ENCODE data around the gene ABCD3. TPM values are rescaled to one million over a fixed set of nuclear protein-coding genes. Genes with fewer than 3 reads are reported as not detected.

Gene ABCD3
- total and polyA plus RNA-seq, 2 donors (not counting 1 experiment from before 2014, with no cell fraction given): 26.4 to 34.0 TPM

GRCh38 chr1:94530373-94530878 lies 112.2 kb downstream of the ABCD3 start:
- Histone ChIP-seq H3K27ac (ENCODE audit: insufficient read depth, low read length) (no peak overlapping the region), H3K27me3 (ENCODE audit: control insufficient read depth, insufficient read depth, low read length) (no peaks in the 10 kb centered on the region), H3K4me1 (ENCODE audit: control insufficient read depth, extremely low read depth, insufficient read depth, low read length) (no peaks in the 10 kb centered on the region), H3K79me2 (ENCODE audit: control insufficient read depth, insufficient read depth, low read length) (peaks cover 12% of the 10 kb centered on the region), H3K4me2 (ENCODE audit: extremely low read depth, insufficient read depth, low read length) (no peak overlapping the region), H3K9ac (ENCODE audit: insufficient read depth, low read length) (no peak overlapping the region), H4K20me1 (ENCODE audit: control insufficient read depth, extremely low read depth, insufficient read depth, low read length) (no peaks in the 10 kb centered on the region), H3K4me3 (replicated peaks in 1 of 4; ENCODE audit: control extremely low read depth in 1 of 4, insufficient read depth in 1 of 4, low read depth in 3 of 4, low read length in 4 of 4) (no peak overlapping the region), H3K36me3 (ENCODE audit: control insufficient read depth, insufficient read depth, low read length) (peaks cover 15% of the 10 kb centered on the region), H3K9me3 (ENCODE audit: control insufficient read depth, insufficient read depth, low read depth, low read length) (no peaks in the 10 kb centered on the region), H2AFZ (ENCODE audit: low read length) (no peak overlapping the region)
- peak in 1 of 2 donors; percentile 51 for DNase-seq (ENCODE audit: low read depth in 2 of 2)
- TF ChIP-seq CTCF (conservative IDR thresholded peaks at IDR 0.05 in 1 of 2, IDR thresholded peaks at IDR 0.05 in 1 of 2; ENCODE audit: low read depth in 1 of 2, low read length in 2 of 2): no peak
- TF ChIP-seq EZH2 (IDR thresholded peaks at IDR 0.05; ENCODE audit: low read length, missing control alignments): no peak

- no peak for DNase-seq (ENCODE audit: low read depth in 2 of 2)
- Histone ChIP-seq H3K4me1 (ENCODE audit: control insufficient read depth, extremely low read depth, insufficient read depth, low read length) (no peaks in the 10 kb centered on the region), H3K9me3 (ENCODE audit: control insufficient read depth, insufficient read depth, low read depth, low read length) (no peaks in the 10 kb centered on the region), H3K27me3 (ENCODE audit: control insufficient read depth, insufficient read depth, low read length) (no peaks in the 10 kb centered on the region), H2AFZ (ENCODE audit: low read length) (no peak overlapping the region), H3K9ac (ENCODE audit: insufficient read depth, low read length) (no peak overlapping the region), H3K36me3 (ENCODE audit: control insufficient read depth, insufficient read depth, low read length) (peaks cover 18% of the 10 kb centered on the region), H4K20me1 (ENCODE audit: control insufficient read depth, extremely low read depth, insufficient read depth, low read length) (no peaks in the 10 kb centered on the region), H3K79me2 (ENCODE audit: control insufficient read depth, insufficient read depth, low read length) (peaks cover 23% of the 10 kb centered on the region), H3K4me2 (ENCODE audit: extremely low read depth, insufficient read depth, low read length) (no peak overlapping the region), H3K27ac (ENCODE audit: insufficient read depth, low read length) (no peak overlapping the region), H3K4me3 (replicated peaks in 1 of 4; ENCODE audit: control extremely low read depth in 1 of 4, insufficient read depth in 1 of 4, low read depth in 3 of 4, low read length in 4 of 4) (no peak overlapping the region)
- TF ChIP-seq CTCF (conservative IDR thresholded peaks at IDR 0.05 in 1 of 2, IDR thresholded peaks at IDR 0.05 in 1 of 2; ENCODE audit: low read depth in 1 of 2, low read length in 2 of 2): no peak
- TF ChIP-seq EZH2 (IDR thresholded peaks at IDR 0.05; ENCODE audit: low read length, missing control alignments): no peak
Observed at GRCh38 chr1:94531664-94532063, 113.5 kb downstream of the ABCD3 start.

GRCh38 chr1:94532077-94532476 lies 113.9 kb downstream of the ABCD3 start:
- no peak for DNase-seq (ENCODE audit: low read depth in 2 of 2)
- Histone ChIP-seq H3K36me3 (ENCODE audit: control insufficient read depth, insufficient read depth, low read length) (peaks cover 19% of the 10 kb centered on the region), H4K20me1 (ENCODE audit: control insufficient read depth, extremely low read depth, insufficient read depth, low read length) (no peaks in the 10 kb centered on the region), H3K79me2 (ENCODE audit: control insufficient read depth, insufficient read depth, low read length) (peaks cover 27% of the 10 kb centered on the region), H3K27ac (ENCODE audit: insufficient read depth, low read length) (no peak overlapping the region), H3K27me3 (ENCODE audit: control insufficient read depth, insufficient read depth, low read length) (no peaks in the 10 kb centered on the region), H3K4me2 (ENCODE audit: extremely low read depth, insufficient read depth, low read length) (no peak overlapping the region), H3K9me3 (ENCODE audit: control insufficient read depth, insufficient read depth, low read depth, low read length) (no peaks in the 10 kb centered on the region), H3K4me1 (ENCODE audit: control insufficient read depth, extremely low read depth, insufficient read depth, low read length) (no peaks in the 10 kb centered on the region), H3K4me3 (replicated peaks in 1 of 4; ENCODE audit: control extremely low read depth in 1 of 4, insufficient read depth in 1 of 4, low read depth in 3 of 4, low read length in 4 of 4) (no peak overlapping the region), H3K9ac (ENCODE audit: insufficient read depth, low read length) (no peak overlapping the region), H2AFZ (ENCODE audit: low read length) (no peak overlapping the region)
- TF ChIP-seq CTCF (conservative IDR thresholded peaks at IDR 0.05 in 1 of 2, IDR thresholded peaks at IDR 0.05 in 1 of 2; ENCODE audit: low read depth in 1 of 2, low read length in 2 of 2) (no peak), EZH2 (IDR thresholded peaks at IDR 0.05; ENCODE audit: low read length, missing control alignments) (no peak)

Data from fibroblast of lung (primary cell).